GM23338 (cell line): ENCODE results near the gene GPANK1. TPM values are rescaled to one million over a fixed set of nuclear protein-coding genes. Genes with fewer than 3 reads are reported as not detected.

Experiments
- ATAC-seq: fragments of 200-7000 bp; cut with Tn5 transposase; 3 replicates; pipeline ENCODE4 v1.9.1; 2020
- DNase-seq: peaks from one replicate; pipeline ENCODE4 v3.0.0-alpha.2; 2015; ENCODE audit warnings: low spot score
- H2AFZ ChIP-seq: fragments of 200-600 bp; sonication (generic); 2 replicates; pipeline ENCODE4 v1.8.0; 2016; ENCODE audit warnings: antibody characterized with exemption, mild to moderate bottlenecking, moderate library complexity
- H3F3A ChIP-seq: fragments of 200-600 bp; sonication (generic); replicated peaks from 2 replicates; pipeline ENCODE4 v1.8.0; 2017; ENCODE audit warnings: antibody characterized with exemption, mixed run types, low read depth
- H3K27ac ChIP-seq: fragments of 200-600 bp; sonication (generic); 2 replicates; pipeline ENCODE4 v1.6.1; 2016; ENCODE audit warnings: low read depth
- H3K27me3 ChIP-seq: fragments of 200-600 bp; sonication (generic); 2 replicates; pipeline ENCODE4 v1.8.0; 2016; ENCODE audit warnings: mild to moderate bottlenecking, mixed run types, moderate library complexity; ENCODE audit not compliant: insufficient read depth
- H3K36me3 ChIP-seq: fragments of 200-600 bp; sonication (generic); 2 replicates; pipeline ENCODE4 v1.8.0; 2016; ENCODE audit warnings: mild to moderate bottlenecking; ENCODE audit not compliant: insufficient read depth
- H3K4me1 ChIP-seq: fragments of 200-600 bp; sonication (generic); 2 replicates; pipeline ENCODE4 v1.8.0; 2016; ENCODE audit warnings: mild to moderate bottlenecking, moderate library complexity; ENCODE audit not compliant: insufficient read depth
- H3K4me2 ChIP-seq: fragments of 200-600 bp; sonication (generic); 2 replicates; pipeline ENCODE4 v1.7.1; 2017; ENCODE audit warnings: mixed run types
- H3K4me3 ChIP-seq: fragments of 200-600 bp; sonication (generic); 2 replicates; pipeline ENCODE4 v1.6.1; 2016; ENCODE audit warnings: mixed run types
- H3K79me2 ChIP-seq: fragments of 200-600 bp; sonication (generic); replicated peaks from 2 replicates; pipeline ENCODE4 v1.8.0; 2017; ENCODE audit warnings: mild to moderate bottlenecking; ENCODE audit not compliant: insufficient read depth
- H3K9me2 ChIP-seq: fragments of 200-600 bp; sonication (generic); 2 replicates; pipeline ENCODE4 v1.8.0; 2017; ENCODE audit not compliant: insufficient read depth
- H4K20me1 ChIP-seq: fragments of 200-600 bp; sonication (generic); replicated peaks from 2 replicates; pipeline ENCODE4 v1.8.0; 2017; ENCODE audit warnings: mild to moderate bottlenecking; ENCODE audit not compliant: insufficient read depth
- H3K27ac Mint-ChIP-seq: 2 replicates; pipeline ENCODE4 v1.8.0; 2020; ENCODE audit warnings: inconsistent platforms, mild to moderate bottlenecking, moderate library complexity, mixed read lengths
- H3K27me3 Mint-ChIP-seq: 3 replicates; pipeline ENCODE4 v1.8.0; 2022; ENCODE audit warnings: low read depth, mild to moderate bottlenecking, moderate library complexity, mixed read lengths, inconsistent platforms; ENCODE audit not compliant: insufficient read depth, poor library complexity
- H3K36me3 Mint-ChIP-seq: 3 replicates; pipeline ENCODE4 v1.8.0; 2021; ENCODE audit warnings: low read depth, mild to moderate bottlenecking, inconsistent platforms, moderate library complexity, mixed read lengths
- H3K4me1 Mint-ChIP-seq: 3 replicates; pipeline ENCODE4 v1.8.0; 2020; ENCODE audit warnings: mild to moderate bottlenecking, inconsistent platforms, mixed read lengths
- H3K4me3 Mint-ChIP-seq: 3 replicates; pipeline ENCODE4 v1.8.0; 2021; ENCODE audit warnings: moderate library complexity, mild to moderate bottlenecking, inconsistent platforms, mixed read lengths
- H3K9me3 Mint-ChIP-seq: 3 replicates; pipeline ENCODE4 v1.8.0; 2020; ENCODE audit warnings: moderate library complexity, mild to moderate bottlenecking, inconsistent platforms, mixed read lengths
- CREB1 ChIP-seq: fragments of 250-450 bp; sonication (Bioruptor Pico); IDR thresholded peaks from 2 replicates; pipeline ENCODE4 v1.5.0; 2020; ENCODE audit warnings: low read depth, mild to moderate bottlenecking, moderate library complexity
- CTCF ChIP-seq, 2 experiments: fragments of 200-600 bp in 1 of 2; sonication (generic) in 1 of 2; conservative IDR thresholded peaks; 2 replicates each; pipeline versions ENCODE4 v1.5.1 to v1.6.1; 2016 to 2017; ENCODE audit warnings: antibody characterized with exemption in 2 of 2, low read depth in 2 of 2, mild to moderate bottlenecking in 2 of 2, moderate library complexity in 1 of 2
- ETS1 ChIP-seq: IDR thresholded peaks from 2 replicates; pipeline ENCODE4 v1.6.1; 2016; ENCODE audit warnings: antibody characterized with exemption
- EZH2 ChIP-seq: fragments of 200-600 bp; sonication (generic); IDR thresholded peaks from one replicate; pipeline ENCODE4 v1.8.0; 2017; ENCODE audit warnings: antibody characterized with exemption, mild to moderate bottlenecking, low read depth; ENCODE audit not compliant: unreplicated experiment
- EZH2phosphoT487 ChIP-seq: fragments of 200-600 bp; sonication (generic); IDR thresholded peaks from one replicate; pipeline ENCODE4 v1.8.1; 2018; ENCODE audit warnings: antibody characterized with exemption; ENCODE audit not compliant: unreplicated experiment
- JUNB ChIP-seq: IDR thresholded peaks from one replicate; pipeline ENCODE4 v1.6.1; 2016; ENCODE audit warnings: antibody characterized with exemption; ENCODE audit not compliant: unreplicated experiment
- NANOG ChIP-seq: IDR thresholded peaks from 2 replicates; pipeline ENCODE4 v1.6.1; 2016; ENCODE audit warnings: antibody characterized with exemption, borderline replicate concordance
- POLR2AphosphoS5 ChIP-seq: IDR thresholded peaks from 2 replicates; pipeline ENCODE4 v1.6.1; 2016; ENCODE audit warnings: antibody characterized with exemption, low read depth
- REST ChIP-seq: IDR thresholded peaks from one replicate; pipeline ENCODE4 v1.6.1; 2018; ENCODE audit warnings: antibody characterized with exemption; ENCODE audit not compliant: unreplicated experiment
- STAT1 ChIP-seq: IDR thresholded peaks from one replicate; pipeline ENCODE4 v1.6.1; 2016; ENCODE audit warnings: antibody characterized with exemption; ENCODE audit not compliant: unreplicated experiment
- ZNF114 ChIP-seq: fragments of 250-450 bp; sonication (Bioruptor Pico); IDR thresholded peaks from 2 replicates; pipeline ENCODE4 v1.5.0; 2020; ENCODE audit warnings: mild to moderate bottlenecking, moderate library complexity
- ZNF331 ChIP-seq: fragments of 250-450 bp; sonication (Bioruptor Pico); IDR thresholded peaks from 2 replicates; pipeline ENCODE4 v1.5.0; 2020; ENCODE audit warnings: low read depth, mild to moderate bottlenecking, moderate library complexity
- ZNF462 ChIP-seq: fragments of 250-450 bp; sonication (Bioruptor Pico); IDR thresholded peaks from 2 replicates; pipeline ENCODE4 v1.5.0; 2020; ENCODE audit warnings: mild to moderate bottlenecking, moderate library complexity
- polyA plus RNA-seq: library from polyadenylated mRNA; unstranded; fragments of >200 nt; fragmentation: Nextera tagmentation; extraction: Ambion mirVana; gene quantifications from 2 replicates; pipeline ENCODE4 v1.2.1, GENCODE V29; 2016
- total RNA-seq: library from RNA; depleted of rRNA; stranded (reverse); fragments of >200 nt; shearing (Covaris generic); gene quantifications from 2 replicates; pipeline ENCODE4 v1.2.3, GENCODE V29; 2014

Gene GPANK1
- total and polyA plus RNA-seq, 2 experiments from 2014 or later, result 27.1 to 49.2 TPM

- H3F3A ChIP-seq, result no peaks in the 10 kb centered on the region
- H3K4me3 ChIP-seq, result no peak overlapping the region
- no peaks in the 10 kb centered on the region for H3K27me3 ChIP-seq
- ATAC-seq, result no peak
- Mint-ChIP-seq H3K4me1 (no peaks in the 10 kb centered on the region), H3K4me3 (no peak overlapping the region), H3K9me3 (no peaks in the 10 kb centered on the region), H3K27ac (no peak overlapping the region), H3K27me3 (peaks cover 5% of the 10 kb centered on the region), H3K36me3 (peaks cover 27% of the 10 kb centered on the region)
- H3K9me2 ChIP-seq, result no peaks in the 10 kb centered on the region
- no peak overlapping the region for H3K27ac ChIP-seq
- no peak overlapping the region for H2AFZ ChIP-seq
- H3K4me2 ChIP-seq, result no peak overlapping the region
- no peaks in the 10 kb centered on the region; the same call in 1 of the 2 replicates for H3K79me2 ChIP-seq
- TF ChIP-seq ETS1 (no peak), EZH2 (no peak), ZNF462 (CRISPR knock-in tag) (no peak), CTCF (conservative IDR thresholded peaks at IDR 0.05; ENCODE audit: low read depth in 2 of 2) (no peak), STAT1 (no peak), POLR2AphosphoS5 (no peak), JUNB (no peak), CREB1 (CRISPR knock-in tag) (no peak), ZNF331 (CRISPR knock-in tag) (no peak), NANOG (no peak), REST (no peak), ZNF114 (no peak), EZH2phosphoT487 (no peak)
- H3K4me1 ChIP-seq, result no peaks in the 10 kb centered on the region
- H4K20me1 ChIP-seq, result no peaks in the 10 kb centered on the region
- no peak for DNase-seq
- H3K36me3 ChIP-seq, result peaks cover 6% of the 10 kb centered on the region; the same call in 1 of the 2 replicates
Observed at GRCh38 chr6:31693535-31693934, 28.7 kb upstream of the GPANK1 start.
